Measurements from ENCODE around the gene MAP3K6. TPM values are rescaled to one million over a fixed set of nuclear protein-coding genes. Genes with fewer than 3 reads are reported as not detected.

Gene MAP3K6
- polyA plus RNA-seq, 1 experiment = 7.6 TPM

DNA sequence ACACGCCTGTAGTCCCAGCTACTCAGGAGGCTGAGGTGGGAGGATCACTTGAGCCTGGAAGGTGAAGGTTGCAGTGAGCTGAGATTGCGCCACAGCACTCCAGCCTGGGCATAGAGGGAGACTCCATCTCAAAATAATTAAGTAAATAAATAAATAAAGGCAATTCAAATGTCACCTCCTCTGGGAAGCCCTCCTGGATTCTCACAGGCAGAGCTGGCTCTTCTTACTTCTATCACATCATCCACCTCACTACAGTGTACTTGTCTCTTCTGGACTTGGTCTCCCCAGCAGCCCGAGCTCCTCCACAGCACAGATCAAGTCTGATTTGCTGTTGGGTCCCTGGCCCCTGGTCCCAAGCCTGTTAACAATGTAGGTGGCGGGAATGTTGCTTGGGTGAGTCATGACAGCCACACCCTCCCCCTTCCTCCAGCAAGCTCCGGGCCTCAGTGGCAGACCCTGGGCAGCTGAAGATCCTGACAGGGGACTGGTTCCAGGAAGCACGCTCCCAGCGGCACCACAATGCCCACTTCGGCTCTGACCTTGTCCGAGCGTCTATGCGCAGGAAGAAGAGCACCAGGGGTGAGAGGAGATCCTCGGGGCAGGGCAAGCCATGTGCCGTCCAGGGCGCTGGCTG, 19.7 kb downstream of the MAP3K6 start:
- H3K4me3 ChIP-seq (ENCODE audit: low read depth, low read length) = no peak overlapping the region
- H3K27ac ChIP-seq (ENCODE audit: low read depth, low read length) = no peak overlapping the region
- no peaks in the 10 kb centered on the region; the same call in 1 of the 2 replicates for H3K9me3 ChIP-seq (ENCODE audit: control insufficient read depth, insufficient read depth, low read length)
- ChIA-PET POLR2A (no interaction called here), CTCF (interaction anchor here (0.6 to 1.0 kb wide), 2 partner anchors 9 to 14 kb away, joined by 3 to 4 read pairs; no protein-coding TSS in a partner anchor)
- TF ChIP-seq, protein P1, sequence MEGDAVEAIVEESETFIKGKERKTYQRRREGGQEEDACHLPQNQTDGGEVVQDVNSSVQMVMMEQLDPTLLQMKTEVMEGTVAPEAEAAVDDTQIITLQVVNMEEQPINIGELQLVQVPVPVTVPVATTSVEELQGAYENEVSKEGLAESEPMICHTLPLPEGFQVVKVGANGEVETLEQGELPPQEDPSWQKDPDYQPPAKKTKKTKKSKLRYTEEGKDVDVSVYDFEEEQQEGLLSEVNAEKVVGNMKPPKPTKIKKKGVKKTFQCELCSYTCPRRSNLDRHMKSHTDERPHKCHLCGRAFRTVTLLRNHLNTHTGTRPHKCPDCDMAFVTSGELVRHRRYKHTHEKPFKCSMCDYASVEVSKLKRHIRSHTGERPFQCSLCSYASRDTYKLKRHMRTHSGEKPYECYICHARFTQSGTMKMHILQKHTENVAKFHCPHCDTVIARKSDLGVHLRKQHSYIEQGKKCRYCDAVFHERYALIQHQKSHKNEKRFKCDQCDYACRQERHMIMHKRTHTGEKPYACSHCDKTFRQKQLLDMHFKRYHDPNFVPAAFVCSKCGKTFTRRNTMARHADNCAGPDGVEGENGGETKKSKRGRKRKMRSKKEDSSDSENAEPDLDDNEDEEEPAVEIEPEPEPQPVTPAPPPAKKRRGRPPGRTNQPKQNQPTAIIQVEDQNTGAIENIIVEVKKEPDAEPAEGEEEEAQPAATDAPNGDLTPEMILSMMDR (IDR thresholded peaks at IDR 0.05; ENCODE audit: low read depth, low read length) = no peak
- no peak for DNase-seq (ENCODE audit: low read depth, low spot score)
- no peaks in the 10 kb centered on the region for H3K27me3 ChIP-seq (ENCODE audit: control insufficient read depth, insufficient read depth, low read length)

DNA sequence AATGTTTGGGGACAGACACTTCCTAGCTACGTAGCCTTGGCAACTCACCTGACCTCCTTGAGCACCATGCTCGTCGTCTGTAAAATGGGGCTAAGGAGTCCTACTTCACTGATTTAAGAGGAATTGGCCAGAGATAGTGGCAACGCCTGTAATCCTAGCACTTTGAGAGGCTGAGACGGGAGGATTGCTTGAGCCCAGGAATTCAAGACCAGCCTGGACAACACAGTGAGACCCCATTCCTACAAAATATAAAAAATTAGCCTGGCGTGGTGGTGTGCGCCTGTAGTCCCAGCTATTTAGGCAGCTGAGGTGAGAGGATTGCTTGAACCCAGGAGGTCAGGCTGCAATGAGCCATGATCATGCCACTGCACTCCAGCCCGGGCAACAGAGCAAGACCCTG, 20.4 kb downstream of the MAP3K6 start:
- POLR2A ChIA-PET = no interaction called here
- Histone ChIP-seq H3K27me3 (ENCODE audit: control insufficient read depth, insufficient read depth, low read length) (no peaks in the 10 kb centered on the region), H3K27ac (ENCODE audit: low read depth, low read length) (no peak overlapping the region), H3K9me3 (ENCODE audit: control insufficient read depth, insufficient read depth, low read length) (no peaks in the 10 kb centered on the region; the same call in 1 of the 2 replicates), H3K4me3 (ENCODE audit: low read depth, low read length) (no peak overlapping the region)
- DNase-seq (ENCODE audit: low read depth, low spot score) = no peak
- TF ChIP-seq, protein P1 (IDR thresholded peaks at IDR 0.05; ENCODE audit: low read depth, low read length) = no peak
- CTCF ChIA-PET = interaction anchor here (0.7 to 1.0 kb wide), 2 partner anchors 10 to 14 kb away, joined by 3 read pairs; no protein-coding TSS in a partner anchor

GRCh38 chr1:27345272-27345671, 21.5 kb downstream of the MAP3K6 start:
- TF ChIP-seq, protein P1 (IDR thresholded peaks at IDR 0.05; ENCODE audit: low read depth, low read length) = no peak
- H3K9me3 ChIP-seq (ENCODE audit: control insufficient read depth, insufficient read depth, low read length) = no peaks in the 10 kb centered on the region; the same call in 1 of the 2 replicates
- ChIA-PET POLR2A (no interaction called here), CTCF (interaction anchor here (0.9 kb wide), 1 partner anchor 12 kb away, joined by 4 read pairs; no protein-coding TSS in a partner anchor)
- no peak for DNase-seq (ENCODE audit: low read depth, low spot score)
- H3K27me3 ChIP-seq (ENCODE audit: control insufficient read depth, insufficient read depth, low read length) = no peaks in the 10 kb centered on the region
- H3K27ac ChIP-seq (ENCODE audit: low read depth, low read length) = no peak overlapping the region
- H3K4me3 ChIP-seq (ENCODE audit: low read depth, low read length) = no peak overlapping the region

DNA sequence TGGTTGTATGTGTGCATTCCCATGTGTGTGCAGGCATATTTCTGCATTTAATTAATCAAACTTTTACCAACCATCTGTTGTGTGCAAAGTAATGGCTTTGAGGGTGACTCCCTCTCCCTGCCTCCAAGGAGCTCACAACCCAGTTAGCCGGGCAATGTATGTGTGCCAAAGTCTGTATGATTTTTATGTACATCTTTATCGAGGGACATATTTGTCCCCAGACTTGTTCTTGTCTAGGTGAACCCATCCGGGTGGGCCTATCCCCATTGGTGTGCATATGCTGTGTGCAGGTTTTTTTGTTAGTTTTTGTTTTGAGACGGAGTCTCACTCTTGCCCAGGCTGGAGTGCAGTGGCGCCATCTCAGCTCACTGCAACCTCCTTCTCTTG, 23.1 kb downstream of the MAP3K6 start:
- TF ChIP-seq, protein P1 (IDR thresholded peaks at IDR 0.05; ENCODE audit: low read depth, low read length) = no peak
- ChIA-PET CTCF (interaction anchor here (1.3 to 1.4 kb wide), 2 partner anchors 14 to 213 kb away, joined by 3 to 8 read pairs; no protein-coding TSS in a partner anchor), POLR2A (interaction anchor here (1.1 kb wide), 1 partner anchor 22 kb away, joined by 3 read pairs; no protein-coding TSS in a partner anchor)
- no peaks in the 10 kb centered on the region; the same call in 1 of the 2 replicates for H3K9me3 ChIP-seq (ENCODE audit: control insufficient read depth, insufficient read depth, low read length)
- no peaks in the 10 kb centered on the region for H3K27me3 ChIP-seq (ENCODE audit: control insufficient read depth, insufficient read depth, low read length)
- H3K27ac ChIP-seq (ENCODE audit: low read depth, low read length) = no peak overlapping the region
- H3K4me3 ChIP-seq (ENCODE audit: low read depth, low read length) = no peak overlapping the region
- no peak for DNase-seq (ENCODE audit: low read depth, low spot score)
